ENCODE results near the gene SERPINE3. TPM values are rescaled to one million over a fixed set of nuclear protein-coding genes. Genes with fewer than 3 reads are reported as not detected.

The SERPINE3 gene
- not detected for total RNA-seq

- H3K27ac Mint-ChIP-seq, result no peak within 1 kb of the TSS
- no peaks in the 10 kb centered on the region for H3K4me1 Mint-ChIP-seq
- H3K36me3 Mint-ChIP-seq, result no peaks in the 10 kb centered on the region
- no peaks in the 10 kb centered on the region for H3K27me3 Mint-ChIP-seq
- H3K9me3 Mint-ChIP-seq, result no peaks in the 10 kb centered on the region
- H3K4me3 Mint-ChIP-seq, result no peak within 1 kb of the TSS
- no peak for DNase-seq
Measured at GRCh38 chr13:51339354-51339753, at the start of gene SERPINE3. Gene SERPINE3, plus strand, starts transcription at chr13:51339691. Its CDS starts 1,401 bp downstream, at chr13:51341092.

GRCh38 chr13:51291341-51291740 is 48.1 kb upstream of the SERPINE3 start:
- Mint-ChIP-seq H3K36me3 (no peaks in the 10 kb centered on the region), H3K4me3 (no peak overlapping the region), H3K27me3 (no peaks in the 10 kb centered on the region), H3K9me3 (no peaks in the 10 kb centered on the region), H3K27ac (no peak overlapping the region), H3K4me1 (no peaks in the 10 kb centered on the region)
- DNase-seq, result no peak

- H3K9me3 Mint-ChIP-seq, result no peaks in the 10 kb centered on the region
- no peaks in the 10 kb centered on the region for H3K4me1 Mint-ChIP-seq
- H3K36me3 Mint-ChIP-seq, result no peaks in the 10 kb centered on the region
- no peak overlapping the region for H3K27ac Mint-ChIP-seq
- H3K27me3 Mint-ChIP-seq, result no peaks in the 10 kb centered on the region
- no peak for DNase-seq
- H3K4me3 Mint-ChIP-seq, result no peak overlapping the region
Measured at GRCh38 chr13:51292000-51292565, 47.4 kb upstream of the SERPINE3 start.

- Mint-ChIP-seq H3K36me3 (no peaks in the 10 kb centered on the region), H3K27me3 (no peaks in the 10 kb centered on the region), H3K27ac (no peak overlapping the region), H3K9me3 (no peaks in the 10 kb centered on the region), H3K4me3 (no peak overlapping the region), H3K4me1 (no peaks in the 10 kb centered on the region)
- DNase-seq, result no peak
Measured at GRCh38 chr13:51297556-51297955, 41.9 kb upstream of the SERPINE3 start.

GRCh38 chr13:51298812-51299211 is 40.7 kb upstream of the SERPINE3 start:
- H3K27me3 Mint-ChIP-seq, result no peaks in the 10 kb centered on the region
- DNase-seq, result no peak
- H3K9me3 Mint-ChIP-seq, result no peaks in the 10 kb centered on the region
- no peak overlapping the region for H3K4me3 Mint-ChIP-seq
- no peaks in the 10 kb centered on the region for H3K36me3 Mint-ChIP-seq
- H3K27ac Mint-ChIP-seq, result no peak overlapping the region
- H3K4me1 Mint-ChIP-seq, result no peaks in the 10 kb centered on the region

GRCh38 chr13:51303063-51303552 is 36.4 kb upstream of the SERPINE3 start:
- no peak for DNase-seq
- Mint-ChIP-seq H3K4me3 (no peak overlapping the region), H3K4me1 (no peaks in the 10 kb centered on the region), H3K27me3 (no peaks in the 10 kb centered on the region), H3K9me3 (no peaks in the 10 kb centered on the region), H3K27ac (no peak overlapping the region), H3K36me3 (no peaks in the 10 kb centered on the region)

- no peaks in the 10 kb centered on the region for H3K4me1 Mint-ChIP-seq
- no peak overlapping the region for H3K27ac Mint-ChIP-seq
Measured at GRCh38 chr13:51303882-51304281, 35.6 kb upstream of the SERPINE3 start.

GRCh38 chr13:51305271-51305967 is 34.1 kb upstream of the SERPINE3 start:
- H3K36me3 Mint-ChIP-seq, result no peaks in the 10 kb centered on the region
- no peaks in the 10 kb centered on the region for H3K27me3 Mint-ChIP-seq
- no peak overlapping the region for H3K4me3 Mint-ChIP-seq
- DNase-seq, result no peak
- H3K9me3 Mint-ChIP-seq, result no peaks in the 10 kb centered on the region
- no peak overlapping the region for H3K27ac Mint-ChIP-seq
- no peaks in the 10 kb centered on the region for H3K4me1 Mint-ChIP-seq

More at GRCh38 chr13:51303882-51304281, 35.6 kb upstream of the SERPINE3 start:
- DNase-seq, result no peak
- Mint-ChIP-seq H3K36me3 (no peaks in the 10 kb centered on the region), H3K4me3 (no peak overlapping the region), H3K27me3 (no peaks in the 10 kb centered on the region), H3K9me3 (no peaks in the 10 kb centered on the region)

GRCh38 chr13:51308781-51309180 is 30.7 kb upstream of the SERPINE3 start:
- Mint-ChIP-seq H3K9me3 (no peaks in the 10 kb centered on the region), H3K27ac (no peak overlapping the region), H3K4me3 (no peak overlapping the region), H3K4me1 (no peaks in the 10 kb centered on the region), H3K36me3 (no peaks in the 10 kb centered on the region), H3K27me3 (no peaks in the 10 kb centered on the region)
- no peak for DNase-seq

GRCh38 chr13:51311231-51311630 is 28.3 kb upstream of the SERPINE3 start:
- DNase-seq, result no peak
- Mint-ChIP-seq H3K4me3 (no peak overlapping the region), H3K27me3 (no peaks in the 10 kb centered on the region), H3K27ac (no peak overlapping the region), H3K36me3 (no peaks in the 10 kb centered on the region), H3K4me1 (no peaks in the 10 kb centered on the region), H3K9me3 (no peaks in the 10 kb centered on the region)

GRCh38 chr13:51311957-51312520 is 27.5 kb upstream of the SERPINE3 start:
- DNase-seq, result no peak
- no peaks in the 10 kb centered on the region for H3K9me3 Mint-ChIP-seq
- H3K4me3 Mint-ChIP-seq, result no peak overlapping the region
- H3K36me3 Mint-ChIP-seq, result no peaks in the 10 kb centered on the region
- H3K27ac Mint-ChIP-seq, result no peak overlapping the region
- H3K27me3 Mint-ChIP-seq, result no peaks in the 10 kb centered on the region
- H3K4me1 Mint-ChIP-seq, result no peaks in the 10 kb centered on the region

GRCh38 chr13:51313619-51314018 is 25.9 kb upstream of the SERPINE3 start:
- no peak overlapping the region for H3K27ac Mint-ChIP-seq
- H3K4me3 Mint-ChIP-seq, result no peak overlapping the region
- no peaks in the 10 kb centered on the region for H3K4me1 Mint-ChIP-seq
- H3K27me3 Mint-ChIP-seq, result no peaks in the 10 kb centered on the region
- no peaks in the 10 kb centered on the region for H3K36me3 Mint-ChIP-seq
- no peak for DNase-seq
- no peaks in the 10 kb centered on the region for H3K9me3 Mint-ChIP-seq

GRCh38 chr13:51317262-51317661 is 22.2 kb upstream of the SERPINE3 start:
- Mint-ChIP-seq H3K27ac (no peak overlapping the region), H3K9me3 (no peaks in the 10 kb centered on the region), H3K4me1 (no peaks in the 10 kb centered on the region), H3K4me3 (no peak overlapping the region), H3K36me3 (no peaks in the 10 kb centered on the region), H3K27me3 (no peaks in the 10 kb centered on the region)
- DNase-seq, result no peak

- no peak for DNase-seq
- Mint-ChIP-seq H3K4me3 (no peak overlapping the region), H3K36me3 (no peaks in the 10 kb centered on the region), H3K27ac (no peak overlapping the region), H3K27me3 (no peaks in the 10 kb centered on the region), H3K4me1 (no peaks in the 10 kb centered on the region), H3K9me3 (no peaks in the 10 kb centered on the region)
Measured at GRCh38 chr13:51318015-51318414, 21.5 kb upstream of the SERPINE3 start.

GRCh38 chr13:51318876-51319275 is 20.6 kb upstream of the SERPINE3 start:
- no peaks in the 10 kb centered on the region for H3K9me3 Mint-ChIP-seq
- H3K27me3 Mint-ChIP-seq, result no peaks in the 10 kb centered on the region
- no peaks in the 10 kb centered on the region for H3K4me1 Mint-ChIP-seq
- no peaks in the 10 kb centered on the region for H3K36me3 Mint-ChIP-seq
- no peak overlapping the region for H3K4me3 Mint-ChIP-seq
- no peak overlapping the region for H3K27ac Mint-ChIP-seq
- no peak for DNase-seq

GRCh38 chr13:51321836-51322235 is 17.7 kb upstream of the SERPINE3 start:
- DNase-seq, result no peak
- H3K36me3 Mint-ChIP-seq, result no peaks in the 10 kb centered on the region
- H3K4me1 Mint-ChIP-seq, result no peaks in the 10 kb centered on the region
- no peaks in the 10 kb centered on the region for H3K9me3 Mint-ChIP-seq
- no peak overlapping the region for H3K27ac Mint-ChIP-seq
- no peak overlapping the region for H3K4me3 Mint-ChIP-seq
- no peaks in the 10 kb centered on the region for H3K27me3 Mint-ChIP-seq
